DMS153 (cell line): ENCODE data around the gene TBC1D21.
"Not testable (repeated sequence)": the region's sequence is repeated elsewhere in the genome, so short reads cannot be mapped to it uniquely, and the experiment has no call there.

Source experiments
- DNase-seq: peaks from one replicate; lab custom pipeline; 2025; lab: John Stamatoyannopoulos, UW

TBC1D21 gene

GRCh38 chr15:73930790-73931281 is 57.5 kb downstream of the TBC1D21 start:
- no peak for DNase-seq

- no peak for DNase-seq
These were observed 58.1 kb downstream of the TBC1D21 start for GRCh38 chr15:73931441-73931840.

- no peak for DNase-seq
These were observed 59.2 kb downstream of the TBC1D21 start for GRCh38 chr15:73932381-73933191.

GRCh38 chr15:73934281-73934680 is 60.9 kb downstream of the TBC1D21 start:
- no peak for DNase-seq

- no peak for DNase-seq
These were observed 62.2 kb downstream of the TBC1D21 start for GRCh38 chr15:73935547-73935946.

GRCh38 chr15:73936181-73936580 is 62.8 kb downstream of the TBC1D21 start:
- no peak for DNase-seq

GRCh38 chr15:73936588-73937290 is 63.4 kb downstream of the TBC1D21 start:
- DNase-seq, result no peak

GRCh38 chr15:73937296-73937695 is 63.9 kb downstream of the TBC1D21 start:
- no peak for DNase-seq

- no peak for DNase-seq
These were observed 64.4 kb downstream of the TBC1D21 start for GRCh38 chr15:73937726-73938125.

GRCh38 chr15:73938516-73938915 is 65.2 kb downstream of the TBC1D21 start:
- DNase-seq, result not testable (repeated sequence)
